ENCODE data around the gene CTDNEP1. TPM values are rescaled to one million over a fixed set of nuclear protein-coding genes. Genes with fewer than 3 reads are reported as not detected.
"Not testable (repeated sequence)": the region's sequence is repeated elsewhere in the genome, so short reads cannot be mapped to it uniquely, and the experiment has no call there.

Gene CTDNEP1
- total RNA-seq, 1 experiment from 2014 or later = 65.5 TPM

- DNase-seq (ENCODE audit: low read depth) = no peak
Observed at GRCh38 chr17:7248796-7249195, 2.7 kb downstream of the CTDNEP1 start.

- no peak for DNase-seq (ENCODE audit: low read depth)
Observed at GRCh38 chr17:7246779-7247178, 4.8 kb downstream of the CTDNEP1 start.

DNA sequence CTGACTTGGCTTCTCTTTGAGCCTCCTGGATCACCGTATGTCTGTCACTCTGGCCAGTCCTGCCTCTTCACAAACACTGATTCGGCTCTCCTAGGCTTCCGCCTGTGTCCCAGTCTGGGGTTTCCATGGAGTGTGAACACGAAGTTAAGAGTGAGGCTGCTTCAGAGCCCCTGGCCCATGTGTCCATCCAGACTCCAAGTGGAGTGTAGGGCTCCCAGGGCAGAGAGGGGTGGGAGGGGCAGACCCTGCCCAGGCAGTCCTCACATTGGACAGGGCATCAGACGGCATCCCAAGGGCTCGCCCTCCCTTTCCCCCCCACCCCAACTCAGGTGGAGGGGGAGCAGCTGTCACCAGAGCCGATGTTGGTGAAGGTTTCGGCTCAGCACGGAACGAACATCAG lies 7.7 kb downstream of the CTDNEP1 start:
- not testable (repeated sequence) for DNase-seq (ENCODE audit: low read depth)

- no peak for DNase-seq (ENCODE audit: low read depth)
Observed at GRCh38 chr17:7243453-7243729, 8.1 kb downstream of the CTDNEP1 start.

GRCh38 chr17:7242717-7243452 lies 8.6 kb downstream of the CTDNEP1 start:
- DNase-seq (ENCODE audit: low read depth) = peak; percentile 94

DNA sequence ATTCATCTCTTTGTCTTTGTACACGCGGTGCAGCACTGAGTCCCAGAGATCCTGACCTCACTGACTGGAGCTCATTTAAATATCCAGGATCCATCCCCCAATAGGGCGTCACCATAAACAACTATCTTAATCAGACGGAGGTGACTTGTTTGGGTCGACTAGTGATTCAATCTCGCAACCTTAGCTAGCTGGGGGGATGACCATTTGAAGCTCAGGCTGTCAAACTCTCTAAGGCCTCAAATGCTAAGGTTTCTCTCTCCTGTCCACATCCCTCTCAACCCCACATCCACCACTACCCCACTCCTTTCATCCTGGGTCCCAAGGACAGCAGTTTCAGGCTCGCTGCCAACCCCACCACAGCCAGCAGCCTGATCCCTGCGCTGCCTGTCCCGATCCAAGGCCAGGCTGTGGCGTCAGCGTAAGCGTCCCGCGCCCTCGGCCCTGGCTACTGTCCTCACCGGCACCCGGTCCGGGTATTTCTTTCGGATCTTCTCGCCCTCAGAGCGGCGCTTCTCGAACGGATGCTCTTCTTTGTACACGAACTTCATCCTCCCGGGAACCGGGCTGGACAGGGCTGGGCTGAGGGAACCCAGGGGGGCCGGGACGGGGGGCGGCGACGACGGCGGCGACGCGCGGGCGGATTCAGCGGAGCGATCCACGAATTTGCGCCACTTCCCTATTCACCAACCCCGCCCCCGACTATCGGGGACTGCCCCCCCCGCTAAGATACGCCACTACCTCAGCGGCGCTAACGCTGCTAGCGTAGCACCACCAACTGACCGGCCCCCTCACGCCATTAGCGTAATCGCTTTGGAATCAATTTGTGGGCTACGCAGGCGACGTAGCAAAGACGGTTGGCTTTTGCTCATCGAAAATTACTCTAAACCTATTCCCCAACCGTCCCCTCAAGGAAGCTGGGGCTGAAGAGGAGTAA lies 9.5 kb downstream of the CTDNEP1 start, which contains the start of gene GABARAP:
Gene GABARAP (minus strand): TSS at position 667 of the 934 bp plus-strand sequence. CDS start 119 bp downstream, at position 548.
- peak; percentile 88 for DNase-seq (ENCODE audit: low read depth)

GRCh38 chr17:7241090-7241733 lies 10.3 kb downstream of the CTDNEP1 start:
- DNase-seq (ENCODE audit: low read depth) = no peak

GRCh38 chr17:7240375-7240774 lies 11.2 kb downstream of the CTDNEP1 start:
- no peak for DNase-seq (ENCODE audit: low read depth)

DNA sequence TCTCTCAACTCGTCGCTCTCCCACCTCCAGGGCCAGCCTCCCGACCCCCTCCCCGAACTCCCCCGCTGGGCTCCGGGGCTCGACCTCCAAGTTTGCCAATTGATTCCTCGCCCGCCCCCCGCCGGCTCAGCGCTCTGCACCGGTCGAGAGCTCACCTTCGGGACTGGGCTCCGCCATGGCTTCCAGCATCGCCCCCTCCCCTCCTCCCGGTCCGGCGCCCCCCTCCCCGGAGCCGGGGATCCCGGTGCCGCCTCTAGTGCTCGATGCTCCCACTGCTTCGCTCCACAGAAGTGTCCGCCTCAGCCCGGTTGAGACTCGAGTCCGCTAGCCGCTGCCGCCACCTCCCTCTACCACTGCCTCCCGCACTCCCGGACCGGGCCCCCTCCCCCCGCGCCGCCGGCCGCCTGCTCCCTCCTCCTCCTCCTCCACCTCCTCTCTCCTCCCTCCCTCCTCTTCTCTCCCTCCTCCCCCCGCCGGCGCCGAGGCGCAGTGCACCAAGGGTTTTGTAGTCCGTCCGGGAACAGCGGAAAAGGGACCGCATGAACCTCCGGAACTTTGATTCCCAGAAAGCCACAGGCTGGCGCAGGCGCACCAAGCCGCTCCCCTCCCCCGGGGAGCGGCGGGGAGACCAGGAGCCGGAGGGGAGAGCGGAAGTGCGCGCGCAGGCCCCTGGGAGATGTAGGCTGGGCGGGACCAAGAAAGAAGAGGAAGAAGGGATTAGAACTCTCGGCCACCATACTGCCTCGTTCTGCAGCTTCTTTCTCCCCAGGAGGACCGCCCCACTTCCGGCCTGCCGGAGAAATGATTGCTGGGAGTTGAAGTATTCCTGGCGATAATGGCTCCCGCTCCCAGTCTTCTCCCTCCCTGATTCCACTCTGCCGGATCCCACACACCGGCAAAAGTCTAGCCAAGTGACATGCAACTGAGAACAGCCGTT lies 12.2 kb downstream of the CTDNEP1 start, which contains the start of gene PHF23:
Gene PHF23 (minus strand): TSS at position 367 of the 937 bp plus-strand sequence. CDS start 178 bp downstream, at position 189.
- DNase-seq (ENCODE audit: low read depth) = peak; percentile 99

- no peak for DNase-seq (ENCODE audit: low read depth)
Observed at GRCh38 chr17:7238420-7239090, 13.0 kb downstream of the CTDNEP1 start.

- peak; percentile 68 for DNase-seq (ENCODE audit: low read depth)
Observed at GRCh38 chr17:7237761-7238419, 13.6 kb downstream of the CTDNEP1 start.

- no peak for DNase-seq (ENCODE audit: low read depth)
Observed at GRCh38 chr17:7237266-7237760, 14.2 kb downstream of the CTDNEP1 start.

DNA sequence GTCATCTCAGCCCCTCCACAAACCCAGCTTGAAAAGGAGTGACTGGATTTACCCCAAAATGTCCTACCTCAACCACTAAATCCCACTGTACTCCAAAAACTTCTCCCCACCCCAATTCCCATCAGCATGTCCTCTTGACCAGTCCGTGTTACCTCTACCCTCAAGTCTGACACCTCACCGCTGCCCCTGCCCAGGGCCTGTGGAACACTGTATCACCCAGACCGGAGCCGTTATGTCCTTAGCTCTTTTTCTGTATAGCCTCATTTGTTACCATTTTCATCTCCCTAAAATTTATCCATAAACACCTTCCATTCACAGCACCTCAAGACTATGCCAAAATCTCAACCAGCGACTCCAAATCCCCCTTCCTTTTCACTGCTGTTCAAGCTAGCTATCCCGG lies 14.7 kb downstream of the CTDNEP1 start:
- no peak for DNase-seq (ENCODE audit: low read depth)

- no peak for DNase-seq (ENCODE audit: low read depth)
Observed at GRCh38 chr17:7235693-7236665, 15.6 kb downstream of the CTDNEP1 start.

- DNase-seq (ENCODE audit: low read depth) = peak; percentile 93
Observed at GRCh38 chr17:7234083-7234951, 17.2 kb downstream of the CTDNEP1 start, which contains the start of gene DVL2. TSS of gene DVL2 (minus strand) at chr17:7234517. CDS start at chr17:7234262, 255 bp downstream.

GRCh38 chr17:7233701-7234082 lies 17.8 kb downstream of the CTDNEP1 start:
- no peak for DNase-seq (ENCODE audit: low read depth)

DNA sequence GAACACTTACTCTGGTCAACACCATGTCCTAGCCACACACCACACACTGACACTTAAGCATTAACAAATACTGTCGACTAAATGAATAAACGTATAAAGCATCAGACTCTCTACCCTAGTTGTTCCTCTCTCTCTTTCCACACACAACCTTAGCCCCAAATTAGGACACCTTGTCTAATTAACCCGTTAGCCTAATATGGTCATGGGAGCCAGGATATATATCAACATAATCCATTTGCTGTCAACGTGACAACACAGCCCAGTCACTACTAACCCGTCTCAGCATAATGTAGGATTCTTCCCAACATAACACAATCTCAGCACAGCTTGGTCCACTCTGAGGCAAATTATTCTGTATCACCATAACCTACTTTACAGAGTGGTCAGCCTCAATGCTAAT lies 19.4 kb downstream of the CTDNEP1 start:
- no peak for DNase-seq (ENCODE audit: low read depth)

All from LHCN-M2 (cell line).